Measurements from ENCODE around the gene MPND.

DNA sequence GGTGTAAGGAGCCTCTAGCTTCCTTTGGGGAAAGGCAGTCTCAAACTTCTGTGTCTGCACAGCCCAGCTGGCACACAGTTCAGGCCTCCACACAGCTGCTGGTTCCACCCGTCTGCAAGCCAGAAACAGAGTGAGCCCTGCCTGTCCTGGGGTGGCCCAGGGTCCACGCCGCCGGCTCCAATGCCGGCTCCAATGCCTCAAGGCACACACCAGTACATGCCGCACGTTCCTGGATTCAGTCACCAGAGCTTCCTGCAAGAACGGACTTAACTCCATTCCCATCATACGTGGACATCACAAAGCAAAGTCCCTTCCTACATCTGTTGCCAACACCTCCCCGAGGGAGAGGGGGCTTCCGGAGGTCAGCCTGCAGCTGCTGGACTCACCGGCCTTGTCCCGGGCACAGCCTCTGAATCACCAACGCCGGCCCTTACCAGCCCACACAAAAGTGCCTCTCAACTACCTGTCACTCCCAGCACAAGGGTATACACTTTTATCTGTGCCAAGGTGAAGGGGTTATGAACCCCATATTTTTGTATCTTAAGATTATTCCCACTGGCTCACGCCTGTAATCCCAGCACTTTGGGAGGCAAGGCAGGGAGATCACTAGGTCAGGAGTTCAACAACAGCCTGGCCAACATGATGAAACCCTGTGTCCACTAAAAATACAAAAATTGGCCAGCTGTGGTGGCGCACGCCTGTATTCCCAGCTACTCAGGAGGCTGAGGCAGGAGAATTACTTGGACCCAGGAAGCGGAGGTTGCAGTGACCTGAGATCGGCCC, 48.5 kb downstream of the MPND start:
- TF ChIP-seq, protein P1, sequence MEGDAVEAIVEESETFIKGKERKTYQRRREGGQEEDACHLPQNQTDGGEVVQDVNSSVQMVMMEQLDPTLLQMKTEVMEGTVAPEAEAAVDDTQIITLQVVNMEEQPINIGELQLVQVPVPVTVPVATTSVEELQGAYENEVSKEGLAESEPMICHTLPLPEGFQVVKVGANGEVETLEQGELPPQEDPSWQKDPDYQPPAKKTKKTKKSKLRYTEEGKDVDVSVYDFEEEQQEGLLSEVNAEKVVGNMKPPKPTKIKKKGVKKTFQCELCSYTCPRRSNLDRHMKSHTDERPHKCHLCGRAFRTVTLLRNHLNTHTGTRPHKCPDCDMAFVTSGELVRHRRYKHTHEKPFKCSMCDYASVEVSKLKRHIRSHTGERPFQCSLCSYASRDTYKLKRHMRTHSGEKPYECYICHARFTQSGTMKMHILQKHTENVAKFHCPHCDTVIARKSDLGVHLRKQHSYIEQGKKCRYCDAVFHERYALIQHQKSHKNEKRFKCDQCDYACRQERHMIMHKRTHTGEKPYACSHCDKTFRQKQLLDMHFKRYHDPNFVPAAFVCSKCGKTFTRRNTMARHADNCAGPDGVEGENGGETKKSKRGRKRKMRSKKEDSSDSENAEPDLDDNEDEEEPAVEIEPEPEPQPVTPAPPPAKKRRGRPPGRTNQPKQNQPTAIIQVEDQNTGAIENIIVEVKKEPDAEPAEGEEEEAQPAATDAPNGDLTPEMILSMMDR (conservative IDR thresholded peaks at IDR 0.05; ENCODE audit: low read length), result no peak
- no peak for TF ChIP-seq EZH2phosphoT487 (IDR thresholded peaks at IDR 0.05; ENCODE audit: borderline replicate concordance, low read depth, low read length)

Data from OCI-LY7 (cell line).